GM12878 (cell line): ENCODE measurements around the gene SASH1. TPM values are rescaled to one million over a fixed set of nuclear protein-coding genes. Genes with fewer than 3 reads are reported as not detected.

Experiments
- ATAC-seq: fragments of 200-7000 bp; cut with Tn5 transposase; 3 replicates; pipeline ENCODE4 v1.9.1; 2020; ENCODE audit warnings: mild to moderate bottlenecking, moderate library complexity
- BruUV-seq: library from RNA; stranded (reverse); fragments of 400-500 nt; replicated peaks from 2 replicates; lab custom pipeline; 2021; lab: Mats Ljungman, UMichigan
- CTCF ChIA-PET: fragments of 300-600 bp; sonication (Branson Sonifier 250); formaldehyde crosslinking; extraction: SDS; loops from one replicate; lab custom pipeline; 2021; ENCODE audit warnings: inconsistent platforms; lab: Yijun Ruan, JAX
- POLR2A ChIA-PET: fragments of 350-600 bp; formaldehyde crosslinking; extraction: SDS; loops from one replicate; lab custom pipeline; 2021; ENCODE audit warnings: inconsistent platforms; lab: Charles Lee
- RAD21 ChIA-PET: fragments of 300-600 bp; sonication (Branson Sonifier 250); formaldehyde crosslinking; loops from one replicate; lab custom pipeline; 2023; ENCODE audit warnings: antibody characterized with exemption; ENCODE audit not compliant: unreplicated experiment; lab: Charles Lee
- SMC1A ChIA-PET: fragments of 300-600 bp; sonication (Branson Sonifier 250); formaldehyde crosslinking; loops from one replicate; lab custom pipeline; 2023; ENCODE audit not compliant: unreplicated experiment, uncharacterized antibody; lab: Charles Lee
- DNase-seq: peaks from one replicate; pipeline ENCODE4 v3.0.0-alpha.2; 2011; ENCODE audit warnings: low read depth, low spot score
- FAIRE-seq: peaks from 3 replicates; lab custom pipeline; 2011; peaks lifted over from hg19 to GRCh38; lab: Jason Lieb, UNC
- H2AFZ ChIP-seq: 2 replicates; pipeline ENCODE4 v1.6.0; 2011; ENCODE audit warnings: low read depth, low read length, control low read depth; ENCODE audit not compliant: control insufficient read depth
- H3K27ac ChIP-seq: 2 replicates; pipeline ENCODE4 v1.5.1; 2011; ENCODE audit warnings: control low read depth; ENCODE audit not compliant: control insufficient read depth, insufficient read depth
- H3K27me3 ChIP-seq, 2 experiments: replicated peaks in 1 of 2; 2 replicates each; pipeline versions ENCODE4 v1.6.0 to v1.6.1; 2011; ENCODE audit warnings: low read length in 1 of 2; ENCODE audit not compliant: control insufficient read depth in 2 of 2, insufficient read depth in 2 of 2
- H3K36me3 ChIP-seq, 2 experiments: 2 replicates each; pipeline ENCODE4 v1.5.1; 2011; ENCODE audit warnings: low read length in 1 of 2; ENCODE audit not compliant: control insufficient read depth in 2 of 2, insufficient read depth in 2 of 2
- H3K4me1 ChIP-seq: 2 replicates; pipeline ENCODE4 v1.6.1; 2011; ENCODE audit warnings: mild to moderate bottlenecking, low read length, moderate library complexity, mixed read lengths; ENCODE audit not compliant: control insufficient read depth, insufficient read depth
- H3K4me2 ChIP-seq: 2 replicates; pipeline ENCODE4 v1.6.0; 2011; ENCODE audit warnings: control low read depth; ENCODE audit not compliant: control insufficient read depth, insufficient read depth
- H3K4me3 ChIP-seq: fragments of 200-600 bp; sonication (generic); 2 replicates; pipeline ENCODE4 v1.5.1; 2016
- H3K79me2 ChIP-seq: 2 replicates; pipeline ENCODE4 v1.6.0; 2011; ENCODE audit warnings: low read length; ENCODE audit not compliant: control insufficient read depth, insufficient read depth
- H3K9ac ChIP-seq: 2 replicates; pipeline ENCODE4 v1.8.0; 2011; ENCODE audit warnings: low read length, control low read depth, mixed read lengths; ENCODE audit not compliant: control insufficient read depth, insufficient read depth
- H3K9me3 ChIP-seq: replicated peaks from 3 replicates; pipeline ENCODE4 v1.5.1; 2011; ENCODE audit warnings: mild to moderate bottlenecking, low read length; ENCODE audit not compliant: control insufficient read depth, insufficient read depth
- H4K20me1 ChIP-seq: 2 replicates; pipeline ENCODE4 v1.6.0; 2011; ENCODE audit not compliant: control insufficient read depth, insufficient read depth
- ASH2L ChIP-seq: fragments of 300-600, 200-600 bp; sonication (generic); IDR thresholded peaks from 2 replicates; pipeline ENCODE4 v1.6.1; 2017; ENCODE audit warnings: low read depth, mild to moderate bottlenecking, borderline replicate concordance
- BCL11A ChIP-seq: IDR thresholded peaks from 2 replicates; pipeline ENCODE4 v1.6.1; 2011; ENCODE audit warnings: low read depth, low read length
- CBX3 ChIP-seq: fragments of 200-600 bp; sonication (generic); IDR thresholded peaks from 2 replicates; pipeline ENCODE4 v1.6.1; 2016; ENCODE audit warnings: low read depth, borderline replicate concordance
- CEBPB ChIP-seq, 2 experiments: fragments of 150-350 bp in 1 of 2; IDR thresholded peaks; 2 replicates each; pipeline ENCODE4 v1.6.1; 2012 to 2014; ENCODE audit warnings: low read depth in 2 of 2, low read length in 2 of 2, borderline replicate concordance in 1 of 2, inconsistent platforms in 1 of 2
- E2F8 ChIP-seq: fragments of 450-650 bp; IDR thresholded peaks from 2 replicates; pipeline ENCODE4 v1.6.1; 2018; ENCODE audit warnings: mild to moderate bottlenecking, low read depth, moderate library complexity; ENCODE audit not compliant: partially characterized antibody
- FOXK2 ChIP-seq: fragments of 450-650 bp; IDR thresholded peaks from 2 replicates; pipeline ENCODE4 v1.6.1; 2017; ENCODE audit warnings: mild to moderate bottlenecking, moderate library complexity
- JUND ChIP-seq: IDR thresholded peaks from 2 replicates; pipeline ENCODE4 v1.6.1; 2012; ENCODE audit warnings: low read depth, mild to moderate bottlenecking, low read length, improper control_type of control experiment, moderate library complexity
- LARP7 ChIP-seq: fragments of 450-650 bp; IDR thresholded peaks from 2 replicates; pipeline ENCODE4 v1.6.1; 2017; ENCODE audit warnings: mild to moderate bottlenecking
- MEF2B ChIP-seq: fragments of 450-650 bp; IDR thresholded peaks from 2 replicates; pipeline ENCODE4 v1.6.1; 2018; ENCODE audit warnings: mild to moderate bottlenecking, moderate library complexity; ENCODE audit not compliant: partially characterized antibody, poor library complexity, severe bottlenecking
- MTA3 ChIP-seq: IDR thresholded peaks from 2 replicates; pipeline ENCODE4 v1.6.1; 2012; ENCODE audit warnings: low read length, inconsistent platforms, borderline replicate concordance
- PAX5 ChIP-seq: IDR thresholded peaks from 2 replicates; pipeline ENCODE4 v1.6.1; 2011; ENCODE audit warnings: low read depth, low read length, borderline replicate concordance
- POU2F2 ChIP-seq: IDR thresholded peaks from 3 replicates; pipeline ENCODE4 v1.6.1; 2011; ENCODE audit warnings: low read depth, mild to moderate bottlenecking, low read length, borderline replicate concordance
- PRDM15 ChIP-seq: fragments of 450-650 bp; formaldehyde crosslinking; IDR thresholded peaks from 2 replicates; pipeline ENCODE4 v1.4.0; 2020; ENCODE audit warnings: mild to moderate bottlenecking, moderate library complexity
- RAD21 ChIP-seq: IDR thresholded peaks from 2 replicates; pipeline ENCODE4 v1.6.1; 2011; ENCODE audit warnings: mild to moderate bottlenecking, low read depth, low read length, moderate library complexity; ENCODE audit not compliant: insufficient read depth
- RELA ChIP-seq: fragments of 450-650 bp; IDR thresholded peaks from 2 replicates; pipeline ENCODE4 v1.8.0; 2014; ENCODE audit warnings: borderline replicate concordance; ENCODE audit not compliant: partially characterized antibody
- SPI1 ChIP-seq: IDR thresholded peaks from 2 replicates; pipeline ENCODE4 v1.6.1; 2011; ENCODE audit warnings: low read depth, mild to moderate bottlenecking, low read length, moderate library complexity, borderline replicate concordance; ENCODE audit not compliant: insufficient read depth
- ZNF24 ChIP-seq: fragments of 450-650 bp; IDR thresholded peaks from 2 replicates; pipeline ENCODE4 v1.6.1; 2017; ENCODE audit warnings: antibody characterized with exemption, mild to moderate bottlenecking
- ZNF384 ChIP-seq: IDR thresholded peaks from 2 replicates; pipeline ENCODE4 v1.6.1; 2012; ENCODE audit warnings: low read depth, mild to moderate bottlenecking, low read length, improper control_type of control experiment, borderline replicate concordance
- WGBS: methylation state at CpG from one replicate; pipeline ENCODE4 v1.1.6; 2016; ENCODE audit warnings: low lambda C conversion rate; ENCODE audit not compliant: insufficient replicate concordance, insufficient coverage; ENCODE audit errors: missing lambda C conversion rate; 5-methylcytosine and 5-hydroxymethylcytosine counted together
- in situ Hi-C: fragments of 300-500 bp; cut with MboI; formaldehyde crosslinking; loops from 9 replicates; pipeline ENCODE4 v1.14.3; 2018; ENCODE audit warnings: mixed read lengths
- intact Hi-C: fragments of 100-400 bp; cut with micrococcal nuclease; formaldehyde crosslinking; loops from one replicate; pipeline ENCODE4 v1.14.2; 2022; ENCODE audit not compliant: unreplicated experiment
- polyA plus RNA-seq, 11 experiments: library from polyadenylated mRNA; depleted of rRNA in 4 of 11; unstranded in 6 of 11; stranded (reverse) in 5 of 11; fragments of >200 nt; fragmentation: Nextera tagmentation in 4 of 11; fragmentation: Illumina TruSeq in 1 of 11; extraction: Ambion mirVana in 4 of 11; extraction: Trizol in 1 of 11; gene quantifications; 1 replicate in 1 of 11; 2 replicates in 10 of 11; pipeline versions ENCODE4 v1.2.1 to v1.2.3, GENCODE V29; 2011 to 2016; ENCODE audit warnings: inconsistent platforms in 2 of 11, missing spikeins in 2 of 11, low read depth in 1 of 11
- total RNA-seq, 4 experiments: library from RNA; depleted of rRNA in 3 of 4; stranded (reverse); fragments of >200 nt in 3 of 4; fragmentation: Illumina TruSeq in 1 of 4; extraction: Trizol in 1 of 4; gene quantifications; 2 replicates each; pipeline versions ENCODE4 v1.2.1 to v1.2.3, GENCODE V29; 2013 to 2021

Gene SASH1
- total and polyA plus RNA-seq, 10 of the 15 experiments (the other 5 are each of a cell fraction or from before 2014, with no cell fraction given), result 0.01 to 0.73 (median 0.14) TPM; not detected in 4

- ChIA-PET CTCF (no interaction called here), SMC1A (no interaction called here), POLR2A (no interaction called here), RAD21 (no interaction called here)
- WGBS, result 15% methylated on average over 9 of the region's 9 CpGs
- no peaks in the 10 kb centered on the region for H3K27me3 ChIP-seq
- no peak for FAIRE-seq
- H3K36me3 ChIP-seq, result no peaks in the 10 kb centered on the region
- H3K9ac ChIP-seq, result no peak overlapping the region
- H3K4me1 ChIP-seq, result no peaks in the 10 kb centered on the region
- no peaks in the 10 kb centered on the region for H3K9me3 ChIP-seq
- DNase-seq, result no peak
- TF ChIP-seq LARP7 (no peak), RELA (no peak), SPI1 (no peak), E2F8 (no peak), MEF2B (no peak), ZNF24 (no peak), ASH2L (no peak), CBX3 (no peak), FOXK2 (no peak), PAX5 (no peak), RAD21 (no peak), BCL11A (no peak), JUND (no peak), CEBPB (IDR thresholded peaks at IDR 0.05; ENCODE audit: borderline replicate concordance in 1 of 2, low read depth in 2 of 2, low read length in 2 of 2) (no peak), PRDM15 (CRISPR knock-in tag) (no peak), MTA3 (no peak), ZNF384 (no peak), POU2F2 (no peak)
- no peaks in the 10 kb centered on the region for H3K79me2 ChIP-seq
- H3K27ac ChIP-seq, result no peak overlapping the region
- ATAC-seq, result no peak
- H3K4me3 ChIP-seq, result no peak overlapping the region
- in situ Hi-C loops, result no loop called here
- no peak overlapping the region for H3K4me2 ChIP-seq
- intact Hi-C loops, result no loop called here
- no TSS peak for BruUV-seq
- H4K20me1 ChIP-seq, result no peaks in the 10 kb centered on the region
- H2AFZ ChIP-seq, result no peak overlapping the region
Observed at GRCh38 chr6:148423601-148424270, 81.1 kb downstream of the SASH1 start.
